Measurements from ENCODE around the gene FUS.

FUS gene

GRCh38 chr16:31216422-31217135 is 36.6 kb downstream of the FUS start, which contains the start of gene PYDC1:
PYDC1 (minus strand) TSS chr16:31217135; CDS start chr16:31217028, 107 bp downstream.
- TF ChIP-seq CTCF (IDR thresholded peaks at IDR 0.05; ENCODE audit: low read depth, low read length) = no peak
- DNase-seq (ENCODE audit: low read depth, low spot score) = no peak
- in situ Hi-C loops (cut with HindIII; ENCODE audit: low sequenced_read_pairs) = no loop called here
- no peak within 1 kb of the TSS for H3K4me3 ChIP-seq (ENCODE audit: low read depth, low read length)

GRCh38 chr16:31217136-31217530 is 37.2 kb downstream of the FUS start:
- no peak for DNase-seq (ENCODE audit: low read depth, low spot score)
- H3K4me3 ChIP-seq (ENCODE audit: low read depth, low read length) = no peak overlapping the region
- in situ Hi-C loops (cut with HindIII; ENCODE audit: low sequenced_read_pairs) = no loop called here
- no peak for TF ChIP-seq CTCF (IDR thresholded peaks at IDR 0.05; ENCODE audit: low read depth, low read length)

GRCh38 chr16:31219154-31219741 is 39.3 kb downstream of the FUS start:
- no peak for DNase-seq (ENCODE audit: low read depth, low spot score)
- in situ Hi-C loops (cut with HindIII; ENCODE audit: low sequenced_read_pairs) = no loop called here
- no peak for TF ChIP-seq CTCF (IDR thresholded peaks at IDR 0.05; ENCODE audit: low read depth, low read length)
- no peak overlapping the region for H3K4me3 ChIP-seq (ENCODE audit: low read depth, low read length)

- in situ Hi-C loops (cut with HindIII; ENCODE audit: low sequenced_read_pairs) = no loop called here
- DNase-seq (ENCODE audit: low read depth, low spot score) = no peak
- TF ChIP-seq CTCF (IDR thresholded peaks at IDR 0.05; ENCODE audit: low read depth, low read length) = no peak
- H3K4me3 ChIP-seq (ENCODE audit: low read depth, low read length) = no peak overlapping the region
Measured at GRCh38 chr16:31221357-31222160, 41.6 kb downstream of the FUS start.

- H3K4me3 ChIP-seq (ENCODE audit: low read depth, low read length) = no peak overlapping the region
- no peak for TF ChIP-seq CTCF (IDR thresholded peaks at IDR 0.05; ENCODE audit: low read depth, low read length)
- in situ Hi-C loops (cut with HindIII; ENCODE audit: low sequenced_read_pairs) = no loop called here
- no peak for DNase-seq (ENCODE audit: low read depth, low spot score)
Measured at GRCh38 chr16:31223044-31223443, 43.1 kb downstream of the FUS start.

- no peak overlapping the region for H3K4me3 ChIP-seq (ENCODE audit: low read depth, low read length)
- no peak for TF ChIP-seq CTCF (IDR thresholded peaks at IDR 0.05; ENCODE audit: low read depth, low read length)
- in situ Hi-C loops (cut with HindIII; ENCODE audit: low sequenced_read_pairs) = no loop called here
Measured at GRCh38 chr16:31224092-31224955, 44.4 kb downstream of the FUS start.

More at GRCh38 chr16:31224092-31224955, 44.4 kb downstream of the FUS start:
- no peak for DNase-seq (ENCODE audit: low read depth, low spot score)
